ENCODE results near the gene RBM6. TPM values are rescaled to one million over a fixed set of nuclear protein-coding genes. Genes with fewer than 3 reads are reported as not detected.
A peak's percentile ranks its signal among the peaks of the same experiment; 100 is the strongest.
"Not testable (repeated sequence)": the region's sequence is repeated elsewhere in the genome, so short reads cannot be mapped to it uniquely, and the experiment has no call there.

RBM6 gene
- polyA plus RNA-seq, 1 donor: 153 TPM

DNA sequence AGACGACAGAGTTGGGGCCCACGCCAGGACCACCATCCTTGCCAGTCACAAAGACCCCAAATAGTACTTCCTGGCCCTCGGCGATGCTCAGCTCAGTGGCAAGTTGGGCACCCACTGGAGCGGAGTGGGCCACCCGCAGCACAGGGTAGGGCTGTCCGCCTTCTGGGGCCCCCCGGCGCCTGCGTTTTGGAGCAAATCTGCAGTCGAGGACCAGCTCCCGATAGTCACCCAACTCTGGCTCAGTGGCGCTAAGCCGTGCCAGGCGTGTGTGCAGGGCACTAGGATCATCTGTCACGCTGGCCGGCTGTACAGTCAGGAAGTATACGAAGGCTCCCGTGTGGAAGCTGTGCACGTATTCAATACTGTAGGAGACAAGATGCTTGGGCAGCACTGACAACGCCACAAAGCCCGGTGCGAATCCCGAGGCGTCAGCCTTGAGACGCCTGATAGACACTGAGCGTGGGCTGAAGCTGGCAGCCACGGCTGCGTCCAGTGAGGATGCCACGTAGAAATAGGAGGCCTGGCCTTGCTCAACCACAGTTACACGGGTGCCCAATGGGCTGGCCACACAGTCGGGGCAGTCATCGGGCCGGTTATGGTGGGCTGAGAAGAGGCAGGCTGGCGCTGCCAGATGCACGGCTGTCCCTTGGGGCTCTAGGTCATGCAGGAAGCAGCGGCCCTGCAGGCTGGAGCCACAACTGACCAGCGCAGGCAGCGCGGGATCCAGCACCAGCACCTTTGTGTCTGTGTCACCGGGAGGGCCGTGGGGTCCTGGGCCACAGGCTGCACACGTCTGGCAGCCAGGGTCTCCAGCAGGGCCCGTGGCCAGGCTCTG lies 37.2 kb upstream of the RBM6 start:
- H3K9me3 ChIP-seq (ENCODE audit: control insufficient read depth, low read depth, low read length): peaks cover 12% of the 10 kb centered on the region
- peak in 1 of 2 donors; percentile 9 for DNase-seq
- peaks cover 72% of the 10 kb centered on the region for H3K4me1 ChIP-seq (ENCODE audit: control insufficient read depth, insufficient read depth, low read length)
- WGBS (ENCODE audit: insufficient coverage, low lambda C conversion rate): no CpG with 5 or more reads among the region's 44 CpGs
- no peaks in the 10 kb centered on the region for H3K27me3 ChIP-seq (ENCODE audit: control insufficient read depth, insufficient read depth, low read length)
- H3K27ac ChIP-seq (ENCODE audit: low read length): peak overlapping the region; percentile 76
- H3K4me3 ChIP-seq (ENCODE audit: low read length): peak overlapping the region; percentile 62
- peaks cover 11% of the 10 kb centered on the region for H3K36me3 ChIP-seq (ENCODE audit: control insufficient read depth, insufficient read depth, low read length)

DNA sequence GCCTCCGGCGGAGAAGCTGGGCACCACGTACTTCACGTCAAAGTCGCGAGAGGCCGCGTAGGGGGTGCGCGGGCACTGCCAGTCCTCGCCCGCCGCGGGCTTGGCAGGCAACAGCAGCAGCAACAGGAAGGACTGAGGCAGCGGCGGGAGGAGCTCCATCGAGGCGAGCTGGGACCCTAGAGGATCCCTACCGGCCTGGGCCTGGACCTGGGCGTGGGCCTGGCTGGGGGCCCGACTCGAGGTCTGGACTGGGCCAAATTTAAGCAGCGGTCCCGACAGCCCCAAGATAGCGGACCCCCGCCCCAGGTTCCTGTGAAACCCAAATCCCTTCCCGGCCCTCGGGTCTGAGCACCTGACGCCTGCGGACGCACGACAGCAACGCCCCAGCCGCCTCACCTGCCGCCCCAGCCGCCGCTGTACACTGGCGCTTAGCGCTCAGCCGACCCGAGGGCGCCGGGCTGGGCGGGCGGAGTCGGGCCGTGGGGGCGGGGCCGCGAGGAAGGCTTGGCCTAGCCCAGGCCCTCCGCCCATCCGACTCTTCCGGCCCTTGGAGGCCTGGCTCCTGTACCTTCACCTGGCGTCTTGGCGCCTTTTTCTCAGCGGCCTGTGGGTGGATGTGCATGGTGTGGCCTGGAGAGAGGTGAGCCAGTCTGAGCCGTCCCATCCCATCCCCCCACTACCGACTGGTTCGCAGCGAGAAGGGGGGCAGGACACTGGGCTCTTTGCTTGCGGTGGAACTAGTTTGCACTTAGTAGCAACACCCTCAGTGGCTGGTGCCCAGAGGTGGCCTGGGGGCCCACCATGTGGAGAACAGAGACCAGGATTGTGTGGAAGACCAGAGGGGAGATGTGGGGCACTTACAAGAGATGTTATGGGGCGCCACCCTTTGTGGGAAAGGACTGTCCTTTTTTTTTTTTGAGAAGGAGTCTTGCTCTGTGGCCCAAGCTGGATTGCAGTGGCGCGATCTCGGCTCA lies 36.2 kb upstream of the RBM6 start, which contains the start of gene MST1R:
MST1R (minus strand) TSS at position 423 of the 974 bp plus-strand sequence; CDS start at position 159, 264 bp downstream.
- no peaks in the 10 kb centered on the region for H3K27me3 ChIP-seq (ENCODE audit: control insufficient read depth, insufficient read depth, low read length)
- H3K4me3 ChIP-seq (ENCODE audit: low read length): peak within 1 kb of the TSS; percentile 62
- peak within 1 kb of the TSS; percentile 76 for H3K27ac ChIP-seq (ENCODE audit: low read length)
- peaks cover 3% of the 10 kb centered on the region for H3K36me3 ChIP-seq (ENCODE audit: control insufficient read depth, insufficient read depth, low read length)
- WGBS (ENCODE audit: insufficient coverage, low lambda C conversion rate): no CpG with 5 or more reads among the region's 65 CpGs
- peaks cover 12% of the 10 kb centered on the region for H3K9me3 ChIP-seq (ENCODE audit: control insufficient read depth, low read depth, low read length)
- DNase-seq: peak; percentile 90 to 95
- peaks cover 82% of the 10 kb centered on the region for H3K4me1 ChIP-seq (ENCODE audit: control insufficient read depth, insufficient read depth, low read length)

DNA sequence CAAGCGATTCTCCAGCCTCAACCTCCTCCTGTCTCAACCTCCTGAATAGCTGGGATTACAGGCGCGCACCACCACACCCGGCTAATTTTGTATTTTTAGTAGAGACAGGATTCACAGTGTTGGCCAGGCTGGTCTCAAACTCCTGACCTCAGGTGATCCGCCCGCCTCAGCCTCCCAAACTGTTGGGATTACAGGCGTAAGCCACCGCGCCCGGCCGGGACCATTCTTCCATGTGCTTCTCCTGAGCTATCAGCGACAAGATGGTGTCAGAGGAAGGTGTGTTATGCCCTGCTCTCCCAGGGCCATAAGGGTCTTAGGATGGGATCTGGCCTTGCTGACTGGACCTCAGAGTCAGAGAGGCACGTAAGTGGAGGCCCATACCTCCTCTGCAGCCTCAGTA lies 35.5 kb upstream of the RBM6 start:
- H3K4me3 ChIP-seq (ENCODE audit: low read length); H3K36me3 ChIP-seq (ENCODE audit: control insufficient read depth, insufficient read depth, low read length); H3K27me3 ChIP-seq (ENCODE audit: control insufficient read depth, insufficient read depth, low read length); DNase-seq: not testable (repeated sequence)
- no CpG with 5 or more reads among the region's 13 CpGs for WGBS (ENCODE audit: insufficient coverage, low lambda C conversion rate)
- Histone ChIP-seq H3K27ac (ENCODE audit: low read length) (peak overlapping the region; percentile 53), H3K4me1 (ENCODE audit: control insufficient read depth, insufficient read depth, low read length) (peaks cover 85% of the 10 kb centered on the region), H3K9me3 (ENCODE audit: control insufficient read depth, low read depth, low read length) (peaks cover 12% of the 10 kb centered on the region)

DNA sequence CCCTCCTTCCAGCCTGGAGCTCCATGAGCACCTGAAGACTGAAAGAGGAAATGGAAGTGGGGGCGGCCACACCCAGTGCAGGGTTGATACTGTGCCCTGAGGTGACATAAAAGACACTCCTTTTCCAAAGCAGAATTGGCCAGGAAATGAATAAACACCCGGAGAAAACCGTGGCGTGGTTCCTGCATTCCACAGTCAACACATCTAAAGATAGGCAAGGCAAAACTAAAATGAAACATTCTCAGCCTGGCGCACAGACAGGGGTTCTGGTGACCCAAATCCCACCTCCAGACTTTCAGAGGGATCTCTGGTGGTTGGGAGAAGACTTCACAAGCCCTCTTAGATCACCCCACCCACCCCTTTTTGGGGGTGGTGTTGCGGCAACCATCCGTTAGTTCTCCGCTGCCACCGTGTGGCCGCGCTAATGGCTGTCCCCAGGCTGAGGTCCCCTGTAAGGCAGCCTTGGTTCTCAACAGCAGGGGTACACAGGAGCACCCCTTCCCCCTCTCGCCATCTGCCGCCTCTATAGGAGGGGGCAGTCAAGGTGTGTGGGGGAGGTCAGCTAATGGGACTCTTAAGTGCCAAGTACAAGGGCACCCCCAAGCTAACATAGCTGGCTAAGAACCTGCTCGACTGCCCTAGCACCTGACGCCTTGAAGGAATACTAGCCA lies 33.7 kb upstream of the RBM6 start:
- Histone ChIP-seq H3K4me1 (ENCODE audit: control insufficient read depth, insufficient read depth, low read length) (peaks cover 69% of the 10 kb centered on the region), H3K4me3 (ENCODE audit: low read length) (no peak overlapping the region), H3K27ac (ENCODE audit: low read length) (peak overlapping the region; percentile 63), H3K9me3 (ENCODE audit: control insufficient read depth, low read depth, low read length) (peaks cover 12% of the 10 kb centered on the region), H3K36me3 (ENCODE audit: control insufficient read depth, insufficient read depth, low read length) (peaks cover 26% of the 10 kb centered on the region), H3K27me3 (ENCODE audit: control insufficient read depth, insufficient read depth, low read length) (no peaks in the 10 kb centered on the region)
- peak; percentile 63 to 88 for DNase-seq
- no CpG with 5 or more reads among the region's 15 CpGs for WGBS (ENCODE audit: insufficient coverage, low lambda C conversion rate)

DNA sequence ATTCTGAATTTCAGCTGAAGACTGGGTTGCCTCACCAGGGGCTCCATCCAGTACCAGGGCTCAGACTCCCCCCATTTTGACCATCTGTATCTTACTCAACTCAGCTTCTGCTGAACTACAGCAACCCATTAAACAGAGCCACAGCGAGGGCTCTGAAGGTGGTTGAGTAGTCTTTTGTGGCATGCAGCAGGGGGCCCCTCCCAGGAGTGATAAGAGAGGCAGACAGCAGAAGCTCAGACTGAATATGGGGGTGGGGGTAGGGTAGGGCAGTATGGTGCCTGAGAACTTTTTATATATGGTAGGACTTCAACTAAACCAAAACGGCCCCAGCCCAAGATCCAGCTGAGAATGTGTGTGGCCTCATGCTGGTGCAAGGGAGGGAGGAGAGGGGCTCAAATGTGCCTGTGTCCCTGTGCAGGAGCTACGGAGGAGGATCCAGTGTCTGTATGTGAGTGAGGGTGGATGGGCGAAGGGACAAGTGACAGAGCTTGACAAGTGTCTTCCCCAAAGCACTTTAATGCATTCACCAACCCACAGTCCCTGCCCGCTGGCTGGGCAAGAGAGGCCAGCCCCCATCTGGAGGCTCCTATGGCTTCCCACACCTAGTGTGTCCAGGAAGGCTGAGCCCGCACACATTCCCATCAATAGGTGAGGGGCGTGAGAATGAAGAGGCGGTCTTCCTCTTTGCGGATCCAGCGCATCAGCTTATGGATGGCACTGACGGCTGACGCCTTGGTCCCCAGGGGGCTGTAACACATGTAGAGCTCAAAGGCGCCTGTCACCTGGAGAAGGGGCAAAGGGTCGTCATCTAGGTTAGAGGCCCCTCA lies 31.4 kb upstream of the RBM6 start:
- Histone ChIP-seq H3K27me3 (ENCODE audit: control insufficient read depth, insufficient read depth, low read length) (no peaks in the 10 kb centered on the region), H3K36me3 (ENCODE audit: control insufficient read depth, insufficient read depth, low read length) (peaks cover 46% of the 10 kb centered on the region), H3K4me3 (ENCODE audit: low read length) (no peak overlapping the region), H3K27ac (ENCODE audit: low read length) (peak overlapping the region; percentile 3), H3K4me1 (ENCODE audit: control insufficient read depth, insufficient read depth, low read length) (peaks cover 48% of the 10 kb centered on the region), H3K9me3 (ENCODE audit: control insufficient read depth, low read depth, low read length) (no peaks in the 10 kb centered on the region)
- DNase-seq: peak in 1 of 2 donors; percentile 46
- WGBS (ENCODE audit: insufficient coverage, low lambda C conversion rate): no CpG with 5 or more reads among the region's 14 CpGs

DNA sequence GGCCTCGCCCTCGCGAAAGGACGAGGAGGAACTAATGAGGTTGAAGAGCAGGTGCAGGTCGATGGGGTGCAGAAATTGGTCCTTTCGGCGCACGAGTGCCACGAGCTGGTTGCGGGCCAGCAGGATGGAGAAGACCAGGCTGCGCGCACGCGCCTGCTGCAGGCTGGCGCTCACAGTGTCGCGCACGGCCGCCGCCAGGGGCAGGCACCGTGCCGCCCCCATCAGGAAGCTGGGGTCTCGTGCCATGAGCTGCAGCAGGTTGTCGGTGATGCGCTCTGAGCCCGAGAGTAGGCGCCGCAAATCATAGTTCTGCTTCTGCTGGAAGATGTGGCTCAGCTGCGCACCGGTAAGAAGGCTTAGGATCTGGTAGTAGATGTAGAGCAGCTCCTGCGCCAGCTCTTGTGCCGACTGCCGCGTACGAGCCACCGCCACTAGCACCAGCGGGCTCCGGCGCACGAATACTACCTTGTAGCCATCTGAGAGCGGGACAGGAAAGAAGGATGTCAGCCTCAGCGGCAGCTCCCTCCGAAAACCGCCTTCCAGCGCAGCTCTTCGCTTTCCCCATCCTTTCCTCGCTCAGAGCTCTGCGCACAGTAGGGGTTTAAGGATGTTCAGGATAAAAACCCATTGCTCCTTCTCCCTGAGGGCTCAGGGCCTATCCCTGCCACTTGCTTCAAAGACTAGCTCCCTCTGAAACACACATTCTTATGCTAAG lies 29.4 kb upstream of the RBM6 start:
- H3K27ac ChIP-seq (ENCODE audit: low read length): no peak overlapping the region
- no peaks in the 10 kb centered on the region for H3K9me3 ChIP-seq (ENCODE audit: control insufficient read depth, low read depth, low read length)
- H3K4me1 ChIP-seq (ENCODE audit: control insufficient read depth, insufficient read depth, low read length): peaks cover 38% of the 10 kb centered on the region
- DNase-seq: peak in 1 of 2 donors; percentile 0
- H3K4me3 ChIP-seq (ENCODE audit: low read length): no peak overlapping the region
- no peaks in the 10 kb centered on the region for H3K27me3 ChIP-seq (ENCODE audit: control insufficient read depth, insufficient read depth, low read length)
- H3K36me3 ChIP-seq (ENCODE audit: control insufficient read depth, insufficient read depth, low read length): peaks cover 46% of the 10 kb centered on the region
- WGBS (ENCODE audit: insufficient coverage, low lambda C conversion rate): no CpG with 5 or more reads among the region's 48 CpGs

DNA sequence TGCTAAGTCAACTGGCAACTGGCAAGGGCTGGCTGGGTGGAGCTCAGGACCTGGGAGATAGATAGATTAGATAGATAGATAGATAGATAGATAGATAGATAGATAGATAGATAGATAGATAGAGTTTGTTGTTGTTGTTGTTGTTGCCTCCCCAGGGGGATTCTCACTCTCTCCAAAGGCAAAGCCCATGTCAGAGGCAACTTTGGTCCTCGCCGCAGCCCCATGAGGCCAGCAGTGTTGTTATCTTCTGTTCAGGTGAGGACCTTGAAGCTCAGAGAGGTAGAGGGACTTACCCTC lies 28.9 kb upstream of the RBM6 start:
- Histone ChIP-seq H3K27me3 (ENCODE audit: control insufficient read depth, insufficient read depth, low read length) (no peaks in the 10 kb centered on the region), H3K9me3 (ENCODE audit: control insufficient read depth, low read depth, low read length) (no peaks in the 10 kb centered on the region), H3K4me3 (ENCODE audit: low read length) (no peak overlapping the region), H3K4me1 (ENCODE audit: control insufficient read depth, insufficient read depth, low read length) (peaks cover 32% of the 10 kb centered on the region), H3K36me3 (ENCODE audit: control insufficient read depth, insufficient read depth, low read length) (peaks cover 48% of the 10 kb centered on the region), H3K27ac (ENCODE audit: low read length) (no peak overlapping the region)
- WGBS (ENCODE audit: insufficient coverage, low lambda C conversion rate): no CpG with 5 or more reads among the region's 2 CpGs
- no peak for DNase-seq

DNA sequence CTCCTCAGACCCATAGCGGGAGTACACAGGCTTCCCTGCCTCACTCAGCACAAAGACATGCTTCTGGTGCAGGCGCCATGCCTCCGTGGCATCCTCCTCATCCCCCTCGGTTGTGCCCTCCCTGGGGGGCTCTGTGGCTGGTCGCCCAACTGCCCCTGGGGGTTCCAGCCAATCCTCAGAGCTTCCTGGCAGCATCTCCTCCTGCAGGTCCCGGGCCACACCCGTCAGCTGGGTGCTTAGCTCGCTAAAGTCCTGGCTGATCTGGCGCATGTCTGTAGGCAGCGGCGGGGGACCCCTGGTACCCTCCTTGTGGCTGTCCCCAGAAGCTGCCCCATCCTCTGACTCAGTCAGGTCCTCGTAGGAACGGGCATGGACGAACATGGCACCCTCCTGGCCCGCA lies 28.3 kb upstream of the RBM6 start:
- Histone ChIP-seq H3K27ac (ENCODE audit: low read length) (no peak overlapping the region), H3K9me3 (ENCODE audit: control insufficient read depth, low read depth, low read length) (no peaks in the 10 kb centered on the region), H3K27me3 (ENCODE audit: control insufficient read depth, insufficient read depth, low read length) (no peaks in the 10 kb centered on the region), H3K4me3 (ENCODE audit: low read length) (no peak overlapping the region), H3K36me3 (ENCODE audit: control insufficient read depth, insufficient read depth, low read length) (peaks cover 48% of the 10 kb centered on the region), H3K4me1 (ENCODE audit: control insufficient read depth, insufficient read depth, low read length) (peaks cover 28% of the 10 kb centered on the region)
- peak in 1 of 2 donors; percentile 0 for DNase-seq
- no CpG with 5 or more reads among the region's 15 CpGs for WGBS (ENCODE audit: insufficient coverage, low lambda C conversion rate)

DNA sequence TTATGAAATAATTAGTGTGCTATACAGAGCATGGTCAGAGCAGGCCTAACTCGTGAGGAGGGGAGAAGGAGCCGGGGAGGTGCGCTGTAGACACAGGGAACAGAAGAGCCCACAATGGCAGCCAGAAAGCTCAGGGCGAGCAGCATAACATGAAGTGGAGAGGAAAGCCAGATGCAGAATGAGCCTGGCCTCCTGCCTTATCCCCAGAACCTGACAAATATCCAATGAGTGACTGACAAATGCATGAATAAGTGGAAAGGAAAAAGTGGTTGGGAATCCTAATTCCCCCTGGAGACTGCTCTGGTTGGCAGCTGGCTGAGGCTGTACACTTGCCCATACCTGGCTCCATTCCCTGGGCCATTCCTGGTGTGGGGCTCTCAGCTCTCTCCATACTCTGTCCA lies 27.1 kb upstream of the RBM6 start:
- Histone ChIP-seq H3K4me3 (ENCODE audit: low read length) (no peak overlapping the region), H3K36me3 (ENCODE audit: control insufficient read depth, insufficient read depth, low read length) (peaks cover 48% of the 10 kb centered on the region), H3K4me1 (ENCODE audit: control insufficient read depth, insufficient read depth, low read length) (peaks cover 18% of the 10 kb centered on the region), H3K27ac (ENCODE audit: low read length) (no peak overlapping the region), H3K9me3 (ENCODE audit: control insufficient read depth, low read depth, low read length) (no peaks in the 10 kb centered on the region), H3K27me3 (ENCODE audit: control insufficient read depth, insufficient read depth, low read length) (no peaks in the 10 kb centered on the region)
- no CpG with 5 or more reads among the region's 4 CpGs for WGBS (ENCODE audit: insufficient coverage, low lambda C conversion rate)
- peak in 1 of 2 donors; percentile 0 for DNase-seq

All from large intestine (tissue), 3 donors.